ENCODE measurements around the gene MIX23. TPM values are rescaled to one million over a fixed set of nuclear protein-coding genes. Genes with fewer than 3 reads are reported as not detected.

MIX23 gene
- total RNA-seq, 1 experiment from 2014 or later, result 111 TPM

GRCh38 chr3:122415104-122415744, 32.2 kb upstream of the MIX23 start:
- Histone ChIP-seq H3K4me3 (ENCODE audit: low read length) (peak overlapping the region; percentile 75), H3F3A (ENCODE audit: low read length, unreplicated experiment) (no peaks in the 10 kb centered on the region), H3K36me3 (ENCODE audit: low read depth, low read length) (peaks cover 13% of the 10 kb centered on the region), H3K9me3 (ENCODE audit: low read length) (no peaks in the 10 kb centered on the region), H3K27me3 (ENCODE audit: low read length) (no peaks in the 10 kb centered on the region), H4K20me1 (ENCODE audit: low read length) (no peaks in the 10 kb centered on the region), H2AFZ (ENCODE audit: low read length) (peak overlapping the region; percentile 78), H3K4me1 (ENCODE audit: insufficient read depth, low read length) (peaks cover 27% of the 10 kb centered on the region), H3K9ac (ENCODE audit: low read length) (peak overlapping the region; percentile 91), H3K27ac (ENCODE audit: low read length) (peak overlapping the region; percentile 74), H3K4me2 (ENCODE audit: low read length) (peak overlapping the region; percentile 82), H3K9me2 (replicated peaks; ENCODE audit: low read length) (no peaks in the 10 kb centered on the region), H3K79me2 (ENCODE audit: low read length) (peaks cover 58% of the 10 kb centered on the region)
- BruUV-seq (replicated peaks), result TSS peak; percentile 79
- POLR2A ChIA-PET (ENCODE audit: unreplicated experiment), result interaction anchor here (0.6 to 1.5 kb wide), 3 partner anchors 31 to 1618 kb away, joined by 3 to 14 read pairs (median 6); partner anchors contain the start of genes FAM162A and KALRN
- intact Hi-C loops (cut with micrococcal nuclease), result no loop called here
- TF ChIP-seq CTCF (conservative IDR thresholded peaks at IDR 0.05; ENCODE audit: low read depth, low read length) (no peak), EZH2 (IDR thresholded peaks at IDR 0.05; ENCODE audit: low read length, unreplicated experiment) (no peak), EZH2phosphoT487 (IDR thresholded peaks at IDR 0.05; ENCODE audit: borderline replicate concordance, low read length) (no peak)
- DNase-seq, result peak; percentile 64
- CTCF ChIA-PET, result no interaction called here
- ATAC-seq, result peak; percentile 47

GRCh38 chr3:122414391-122414790, 31.4 kb upstream of the MIX23 start:
- Histone ChIP-seq H3K9me2 (replicated peaks; ENCODE audit: low read length) (no peaks in the 10 kb centered on the region), H3K9ac (ENCODE audit: low read length) (no peak overlapping the region), H3K27ac (ENCODE audit: low read length) (no peak overlapping the region), H2AFZ (ENCODE audit: low read length) (no peak overlapping the region), H3K9me3 (ENCODE audit: low read length) (no peaks in the 10 kb centered on the region), H3K4me1 (ENCODE audit: insufficient read depth, low read length) (peaks cover 27% of the 10 kb centered on the region), H4K20me1 (ENCODE audit: low read length) (no peaks in the 10 kb centered on the region), H3K36me3 (ENCODE audit: low read depth, low read length) (peaks cover 19% of the 10 kb centered on the region), H3K79me2 (ENCODE audit: low read length) (peaks cover 58% of the 10 kb centered on the region), H3K4me2 (ENCODE audit: low read length) (peak overlapping the region; percentile 82), H3K4me3 (ENCODE audit: low read length) (peak overlapping the region; percentile 75; the same call in 1 of the 2 replicates), H3F3A (ENCODE audit: low read length, unreplicated experiment) (no peaks in the 10 kb centered on the region), H3K27me3 (ENCODE audit: low read length) (no peaks in the 10 kb centered on the region)
- TF ChIP-seq EZH2phosphoT487 (IDR thresholded peaks at IDR 0.05; ENCODE audit: borderline replicate concordance, low read length) (no peak), EZH2 (IDR thresholded peaks at IDR 0.05; ENCODE audit: low read length, unreplicated experiment) (no peak), CTCF (conservative IDR thresholded peaks at IDR 0.05; ENCODE audit: low read depth, low read length) (no peak)
- intact Hi-C loops (cut with micrococcal nuclease), result no loop called here
- ATAC-seq, result no peak
- ChIA-PET POLR2A (ENCODE audit: unreplicated experiment) (no interaction called here), CTCF (no interaction called here)
- no TSS peak for BruUV-seq (replicated peaks)
- DNase-seq, result no peak

DNA sequence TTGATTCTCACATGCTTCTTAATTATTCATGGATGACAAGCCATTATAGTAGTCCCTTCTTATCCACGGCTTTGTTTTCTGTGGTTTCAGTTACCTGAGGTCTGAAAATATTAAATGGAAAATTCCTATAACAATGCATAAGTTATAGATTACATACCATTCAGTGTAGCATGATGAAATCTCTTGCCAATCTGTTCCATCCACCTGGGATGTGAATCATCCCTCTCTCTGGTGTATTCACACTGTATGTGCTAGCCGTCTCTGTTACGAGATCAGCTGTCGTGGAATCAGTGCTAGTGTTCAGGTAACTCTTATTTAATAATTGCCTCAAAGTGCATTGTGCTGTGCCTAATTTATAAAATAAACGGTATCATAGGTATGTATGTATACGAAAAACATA, 27.6 kb upstream of the MIX23 start:
- ChIA-PET CTCF (no interaction called here), POLR2A (ENCODE audit: unreplicated experiment) (no interaction called here)
- intact Hi-C loops (cut with micrococcal nuclease), result no loop called here
- ATAC-seq (peak; percentile 34; the same call in 1 of the 2 replicates), DNase-seq (no peak)
- no peak for TF ChIP-seq EZH2 (IDR thresholded peaks at IDR 0.05; ENCODE audit: low read length, unreplicated experiment)
- TF ChIP-seq CTCF (conservative IDR thresholded peaks at IDR 0.05; ENCODE audit: low read depth, low read length), result no peak
- Histone ChIP-seq H3K36me3 (ENCODE audit: low read depth, low read length) (peaks cover 42% of the 10 kb centered on the region), H3K9ac (ENCODE audit: low read length) (no peak overlapping the region), H2AFZ (ENCODE audit: low read length) (no peak overlapping the region), H3K27me3 (ENCODE audit: low read length) (no peaks in the 10 kb centered on the region), H3K9me3 (ENCODE audit: low read length) (no peaks in the 10 kb centered on the region), H3K4me1 (ENCODE audit: insufficient read depth, low read length) (peaks cover 19% of the 10 kb centered on the region), H3K4me2 (ENCODE audit: low read length) (no peak overlapping the region), H3F3A (ENCODE audit: low read length, unreplicated experiment) (no peaks in the 10 kb centered on the region), H3K9me2 (replicated peaks; ENCODE audit: low read length) (no peaks in the 10 kb centered on the region), H4K20me1 (ENCODE audit: low read length) (no peaks in the 10 kb centered on the region), H3K27ac (ENCODE audit: low read length) (no peak overlapping the region), H3K79me2 (ENCODE audit: low read length) (peaks cover 40% of the 10 kb centered on the region), H3K4me3 (ENCODE audit: low read length) (no peak overlapping the region)
- no TSS peak for BruUV-seq (replicated peaks)

All from PC-3 (cell line).